ENCODE data around the gene PAXX. TPM values are rescaled to one million over a fixed set of nuclear protein-coding genes. Genes with fewer than 3 reads are reported as not detected.

The PAXX gene
- total RNA-seq, 3 donors from 2014 or later (not counting 1 experiment from before 2014, with no cell fraction given), result 161 to 188 (median 161) TPM

DNA sequence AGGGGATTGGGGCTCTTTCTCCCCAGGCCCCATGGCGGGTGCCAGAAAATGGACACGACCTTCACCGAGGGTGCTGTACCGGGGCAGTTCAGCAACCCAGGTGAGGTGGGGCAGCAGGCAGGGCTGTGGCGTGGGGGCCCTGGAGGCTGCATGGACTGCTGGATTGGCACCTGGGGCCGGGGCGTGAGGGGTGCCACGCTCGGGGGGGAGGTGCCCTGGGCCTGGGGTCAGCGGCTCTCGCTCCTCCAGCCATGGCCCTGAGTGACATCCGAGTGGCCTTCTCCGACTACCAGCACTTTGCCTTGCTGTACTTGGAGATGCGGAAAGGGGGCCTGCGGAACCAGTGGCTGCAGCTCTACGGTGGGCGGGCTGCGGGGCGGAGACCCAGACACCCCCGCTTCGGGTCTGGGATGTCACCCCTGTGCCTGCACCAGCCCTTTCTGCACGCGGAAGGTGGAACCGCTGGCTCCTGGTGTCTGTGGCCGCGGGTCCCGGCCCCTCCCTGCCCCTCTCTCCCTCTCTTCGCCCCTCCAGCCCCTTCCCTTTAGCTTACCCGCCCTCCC is 7.7 kb upstream of the PAXX start:
- H3K36me3 ChIP-seq (ENCODE audit: control insufficient read depth, insufficient read depth, low read length), result no peaks in the 10 kb centered on the region
- DNase-seq (no peak), ATAC-seq (peak in 1 of 3 donors; percentile 15)
- H3K27ac ChIP-seq (ENCODE audit: low read length), result no peak overlapping the region
- peaks cover 11% of the 10 kb centered on the region for H3K27me3 ChIP-seq (ENCODE audit: control insufficient read depth, insufficient read depth, low read length)
- Mint-ChIP-seq H3K27ac (no peak overlapping the region), H3K4me3 (no peak overlapping the region), H3K36me3 (no peaks in the 10 kb centered on the region), H3K9me3 (no peaks in the 10 kb centered on the region), H3K27me3 (ENCODE audit: low read depth in 2 of 2) (peaks cover 0 to 11% of the 10 kb centered on the region in 2 donors), H3K4me1 (peaks cover 0 to 8% of the 10 kb centered on the region in 2 donors)
- intact Hi-C loops (cut with micrococcal nuclease), result no loop called here
- no peak overlapping the region for H3K4me3 ChIP-seq (ENCODE audit: low read length)
- TF ChIP-seq, protein P1, sequence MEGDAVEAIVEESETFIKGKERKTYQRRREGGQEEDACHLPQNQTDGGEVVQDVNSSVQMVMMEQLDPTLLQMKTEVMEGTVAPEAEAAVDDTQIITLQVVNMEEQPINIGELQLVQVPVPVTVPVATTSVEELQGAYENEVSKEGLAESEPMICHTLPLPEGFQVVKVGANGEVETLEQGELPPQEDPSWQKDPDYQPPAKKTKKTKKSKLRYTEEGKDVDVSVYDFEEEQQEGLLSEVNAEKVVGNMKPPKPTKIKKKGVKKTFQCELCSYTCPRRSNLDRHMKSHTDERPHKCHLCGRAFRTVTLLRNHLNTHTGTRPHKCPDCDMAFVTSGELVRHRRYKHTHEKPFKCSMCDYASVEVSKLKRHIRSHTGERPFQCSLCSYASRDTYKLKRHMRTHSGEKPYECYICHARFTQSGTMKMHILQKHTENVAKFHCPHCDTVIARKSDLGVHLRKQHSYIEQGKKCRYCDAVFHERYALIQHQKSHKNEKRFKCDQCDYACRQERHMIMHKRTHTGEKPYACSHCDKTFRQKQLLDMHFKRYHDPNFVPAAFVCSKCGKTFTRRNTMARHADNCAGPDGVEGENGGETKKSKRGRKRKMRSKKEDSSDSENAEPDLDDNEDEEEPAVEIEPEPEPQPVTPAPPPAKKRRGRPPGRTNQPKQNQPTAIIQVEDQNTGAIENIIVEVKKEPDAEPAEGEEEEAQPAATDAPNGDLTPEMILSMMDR (IDR thresholded peaks at IDR 0.05), result no peak
- H3K4me1 ChIP-seq (ENCODE audit: control insufficient read depth, insufficient read depth, low read length), result peaks cover 8% of the 10 kb centered on the region
- no peaks in the 10 kb centered on the region for H3K9me3 ChIP-seq (ENCODE audit: control insufficient read depth, insufficient read depth, low read length)
- WGBS (ENCODE audit: insufficient coverage), result 51% methylated on average over 29 of the region's 29 CpGs

DNA sequence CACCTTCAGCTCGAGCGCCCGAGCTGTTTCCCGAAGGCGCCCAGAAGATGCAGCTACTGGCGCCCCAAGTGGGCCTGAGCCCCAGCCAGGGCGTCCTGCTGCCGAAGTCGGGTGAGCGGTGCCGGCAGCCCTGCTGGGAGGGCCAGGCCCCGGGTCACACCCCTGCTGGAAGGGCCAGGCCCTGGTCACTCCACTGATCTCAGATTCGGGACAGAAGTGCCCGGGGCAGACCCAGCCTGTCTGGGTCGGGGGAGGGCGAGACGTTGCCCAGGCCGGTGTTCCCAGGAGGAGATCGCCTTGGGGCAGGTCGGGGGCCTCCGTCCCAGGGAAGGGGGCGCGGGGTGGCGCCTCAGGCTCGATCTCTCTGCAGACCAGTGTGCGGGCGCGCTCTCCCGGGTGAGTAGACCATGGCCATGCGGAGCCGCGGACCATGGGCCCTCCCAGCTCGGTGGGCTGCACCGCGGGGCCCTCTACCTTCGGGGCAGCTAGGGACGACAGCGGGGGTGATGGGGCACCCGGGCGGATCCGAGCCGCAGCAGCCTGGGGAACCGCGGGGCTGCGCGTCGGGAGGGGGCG is 7.1 kb upstream of the PAXX start:
- H3K4me3 Mint-ChIP-seq, result no peak overlapping the region

DNA sequence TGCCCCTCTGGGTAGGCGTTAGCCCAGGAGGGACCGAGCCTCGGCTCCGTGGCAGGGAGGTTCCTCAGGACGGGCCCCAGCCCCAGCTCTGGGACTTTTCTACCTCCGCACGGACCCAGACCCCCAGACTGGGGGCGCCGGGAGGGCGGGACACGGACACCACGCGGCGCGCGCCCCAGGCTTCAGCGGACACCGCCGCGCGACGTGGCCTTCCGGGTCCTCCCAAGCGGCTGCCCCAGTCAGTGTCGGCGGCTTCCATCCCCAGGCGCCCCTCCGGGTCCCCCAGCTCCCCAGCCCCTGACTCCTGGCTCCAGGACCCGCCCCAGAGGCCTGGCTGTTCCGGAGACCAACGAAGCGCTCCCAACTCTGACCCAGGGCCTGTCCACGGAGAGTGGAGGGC is 6.4 kb upstream of the PAXX start:
- ATAC-seq, result no peak
- TF ChIP-seq, protein P1 (IDR thresholded peaks at IDR 0.05), result no peak

More for the DNA sequence above, 7.1 kb upstream of the PAXX start:
- ATAC-seq (peak in 2 of 3 donors; percentile 56 to 62), DNase-seq (peak in 1 of 2 donors; percentile 47)
- Mint-ChIP-seq H3K4me1 (peaks cover 0 to 13% of the 10 kb centered on the region in 2 donors), H3K27me3 (ENCODE audit: low read depth in 2 of 2) (peaks cover 0 to 11% of the 10 kb centered on the region in 2 donors), H3K27ac (no peak overlapping the region), H3K36me3 (no peaks in the 10 kb centered on the region), H3K9me3 (no peaks in the 10 kb centered on the region)
- Histone ChIP-seq H3K4me3 (ENCODE audit: low read length) (no peak overlapping the region), H3K27ac (ENCODE audit: low read length) (no peak overlapping the region), H3K27me3 (ENCODE audit: control insufficient read depth, insufficient read depth, low read length) (peaks cover 11% of the 10 kb centered on the region), H3K4me1 (ENCODE audit: control insufficient read depth, insufficient read depth, low read length) (peaks cover 8% of the 10 kb centered on the region), H3K36me3 (ENCODE audit: control insufficient read depth, insufficient read depth, low read length) (no peaks in the 10 kb centered on the region), H3K9me3 (ENCODE audit: control insufficient read depth, insufficient read depth, low read length) (no peaks in the 10 kb centered on the region)
- 7% methylated on average over 48 of the region's 48 CpGs for WGBS (ENCODE audit: insufficient coverage)
- intact Hi-C loops (cut with micrococcal nuclease), result no loop called here
- TF ChIP-seq, protein P1 (IDR thresholded peaks at IDR 0.05), result no peak

More for the DNA sequence above, 6.4 kb upstream of the PAXX start:
- Histone ChIP-seq H3K27ac (ENCODE audit: low read length) (no peak overlapping the region), H3K36me3 (ENCODE audit: control insufficient read depth, insufficient read depth, low read length) (no peaks in the 10 kb centered on the region), H3K4me3 (ENCODE audit: low read length) (no peak overlapping the region), H3K9me3 (ENCODE audit: control insufficient read depth, insufficient read depth, low read length) (no peaks in the 10 kb centered on the region), H3K4me1 (ENCODE audit: control insufficient read depth, insufficient read depth, low read length) (peaks cover 8% of the 10 kb centered on the region), H3K27me3 (ENCODE audit: control insufficient read depth, insufficient read depth, low read length) (peaks cover 11% of the 10 kb centered on the region)
- H3K9me3 Mint-ChIP-seq, result no peaks in the 10 kb centered on the region
- peaks cover 0 to 11% of the 10 kb centered on the region in 2 donors for H3K27me3 Mint-ChIP-seq (ENCODE audit: low read depth in 2 of 2)
- no peaks in the 10 kb centered on the region for H3K36me3 Mint-ChIP-seq
- peaks cover 4 to 17% of the 10 kb centered on the region in 2 donors for H3K4me1 Mint-ChIP-seq
- H3K27ac Mint-ChIP-seq, result no peak overlapping the region
- WGBS (ENCODE audit: insufficient coverage), result 22% methylated on average over 33 of the region's 33 CpGs
- H3K4me3 Mint-ChIP-seq, result no peak overlapping the region
- no peak for DNase-seq
- intact Hi-C loops (cut with micrococcal nuclease), result no loop called here

Data from natural killer cell (primary cell).